Measurements from ENCODE around the gene DNHD1. TPM values are rescaled to one million over a fixed set of nuclear protein-coding genes. Genes with fewer than 3 reads are reported as not detected.

Gene DNHD1
- total RNA-seq, 1 donor from 2014 or later, result 2.3 TPM

GRCh38 chr11:6579681-6580080 is 82.6 kb downstream of the DNHD1 start:
- no peak overlapping the region for H3K27ac ChIP-seq
- TF ChIP-seq, protein P1, sequence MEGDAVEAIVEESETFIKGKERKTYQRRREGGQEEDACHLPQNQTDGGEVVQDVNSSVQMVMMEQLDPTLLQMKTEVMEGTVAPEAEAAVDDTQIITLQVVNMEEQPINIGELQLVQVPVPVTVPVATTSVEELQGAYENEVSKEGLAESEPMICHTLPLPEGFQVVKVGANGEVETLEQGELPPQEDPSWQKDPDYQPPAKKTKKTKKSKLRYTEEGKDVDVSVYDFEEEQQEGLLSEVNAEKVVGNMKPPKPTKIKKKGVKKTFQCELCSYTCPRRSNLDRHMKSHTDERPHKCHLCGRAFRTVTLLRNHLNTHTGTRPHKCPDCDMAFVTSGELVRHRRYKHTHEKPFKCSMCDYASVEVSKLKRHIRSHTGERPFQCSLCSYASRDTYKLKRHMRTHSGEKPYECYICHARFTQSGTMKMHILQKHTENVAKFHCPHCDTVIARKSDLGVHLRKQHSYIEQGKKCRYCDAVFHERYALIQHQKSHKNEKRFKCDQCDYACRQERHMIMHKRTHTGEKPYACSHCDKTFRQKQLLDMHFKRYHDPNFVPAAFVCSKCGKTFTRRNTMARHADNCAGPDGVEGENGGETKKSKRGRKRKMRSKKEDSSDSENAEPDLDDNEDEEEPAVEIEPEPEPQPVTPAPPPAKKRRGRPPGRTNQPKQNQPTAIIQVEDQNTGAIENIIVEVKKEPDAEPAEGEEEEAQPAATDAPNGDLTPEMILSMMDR (IDR thresholded peaks at IDR 0.05), result no peak
- peaks cover 0 to 2% of the 10 kb centered on the region in 2 donors for H3K4me1 ChIP-seq
- H3K36me3 ChIP-seq, result no peaks in the 10 kb centered on the region
- no peak for DNase-seq (ENCODE audit: low spot score in 2 of 2)
- no peaks in the 10 kb centered on the region for H3K27me3 ChIP-seq
- peaks cover 0 to 19% of the 10 kb centered on the region in 2 donors for H3K9me3 ChIP-seq
- H3K4me3 ChIP-seq, result no peak overlapping the region
- intact Hi-C loops (cut with DNase I), result no loop called here

GRCh38 chr11:6583584-6583983 is 86.5 kb downstream of the DNHD1 start:
- Histone ChIP-seq H3K4me3 (no peak overlapping the region), H3K36me3 (no peaks in the 10 kb centered on the region), H3K27ac (no peak overlapping the region), H3K27me3 (no peaks in the 10 kb centered on the region), H3K9me3 (peaks cover 0 to 19% of the 10 kb centered on the region in 2 donors), H3K4me1 (peaks cover 0 to 3% of the 10 kb centered on the region in 2 donors)
- intact Hi-C loops (cut with DNase I), result no loop called here
- DNase-seq (ENCODE audit: low spot score in 2 of 2), result no peak
- TF ChIP-seq, protein P1 (IDR thresholded peaks at IDR 0.05), result no peak

DNA sequence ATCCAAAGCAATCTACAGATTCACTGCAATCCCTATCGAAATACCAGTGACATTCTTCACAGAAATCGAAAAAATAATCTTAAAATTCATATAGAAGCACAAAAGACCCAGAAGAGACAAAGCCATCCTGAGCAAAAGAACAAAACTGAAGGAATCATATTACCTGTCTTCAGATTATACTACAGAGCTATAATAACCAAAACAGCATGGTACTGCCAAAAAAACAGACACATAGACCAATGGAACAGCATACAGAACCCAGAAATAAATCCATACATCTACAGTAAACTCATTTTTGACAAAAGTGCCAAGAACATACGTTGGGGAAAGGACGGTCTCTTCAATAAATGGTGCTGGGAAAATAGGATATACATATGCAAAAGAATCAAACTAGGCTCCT is 87.4 kb downstream of the DNHD1 start:
- Histone ChIP-seq H3K27ac (no peak overlapping the region), H3K27me3 (no peaks in the 10 kb centered on the region), H3K36me3 (no peaks in the 10 kb centered on the region), H3K4me1 (peaks cover 0 to 3% of the 10 kb centered on the region in 2 donors), H3K9me3 (peaks cover 0 to 19% of the 10 kb centered on the region in 2 donors), H3K4me3 (no peak overlapping the region)
- intact Hi-C loops (cut with DNase I), result no loop called here
- no peak for DNase-seq (ENCODE audit: low spot score in 2 of 2)
- TF ChIP-seq, protein P1 (IDR thresholded peaks at IDR 0.05), result no peak

- Histone ChIP-seq H3K27ac (no peak overlapping the region), H3K4me3 (no peak overlapping the region), H3K27me3 (no peaks in the 10 kb centered on the region), H3K9me3 (peaks cover 0 to 19% of the 10 kb centered on the region in 2 donors), H3K4me1 (peaks cover 0 to 3% of the 10 kb centered on the region in 2 donors), H3K36me3 (peaks cover 0 to 2% of the 10 kb centered on the region in 2 donors)
- DNase-seq (ENCODE audit: low spot score in 2 of 2), result no peak
- TF ChIP-seq, protein P1 (IDR thresholded peaks at IDR 0.05), result no peak
- intact Hi-C loops (cut with DNase I), result no loop called here
These were observed 89.6 kb downstream of the DNHD1 start for GRCh38 chr11:6586434-6587359.

- Histone ChIP-seq H3K27ac (no peak overlapping the region), H3K27me3 (no peaks in the 10 kb centered on the region), H3K4me3 (no peak overlapping the region), H3K9me3 (peaks cover 0 to 19% of the 10 kb centered on the region in 2 donors), H3K4me1 (peaks cover 0 to 3% of the 10 kb centered on the region in 2 donors), H3K36me3 (peaks cover 3 to 8% of the 10 kb centered on the region in 2 donors)
- no peak for DNase-seq (ENCODE audit: low spot score in 2 of 2)
- intact Hi-C loops (cut with DNase I), result no loop called here
- TF ChIP-seq, protein P1 (IDR thresholded peaks at IDR 0.05), result no peak
These were observed 90.4 kb downstream of the DNHD1 start for GRCh38 chr11:6587360-6587953.

All from ascending aorta (tissue), 2 donors.